ENCODE results near the gene COBLL1. TPM values are rescaled to one million over a fixed set of nuclear protein-coding genes. Genes with fewer than 3 reads are reported as not detected.

Gene COBLL1
- total RNA-seq, 1 donor from 2014 or later: 95.3 TPM

DNA sequence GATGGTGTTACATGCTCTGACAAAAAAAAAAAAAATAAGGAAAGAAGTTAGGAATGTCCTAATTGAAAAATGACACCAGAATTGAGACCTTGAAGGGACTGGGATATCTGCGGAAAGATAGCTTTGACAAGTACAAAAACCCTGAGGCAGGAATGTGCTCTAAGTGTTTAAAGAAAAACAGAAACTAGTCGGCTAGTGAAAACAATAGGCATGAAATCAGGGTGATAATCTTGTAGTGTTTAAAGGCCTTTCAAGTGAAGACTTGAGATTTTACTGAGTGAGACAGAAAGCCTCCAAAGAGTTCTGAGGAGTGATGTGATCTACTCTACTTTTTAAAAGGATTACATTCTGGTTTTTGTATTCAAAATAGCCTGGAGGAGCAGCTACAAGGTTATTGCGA, 107.4 kb downstream of the COBLL1 start:
- no peaks in the 10 kb centered on the region for H3K4me1 ChIP-seq
- ATAC-seq (peak; percentile 31), DNase-seq (no peak)
- intact Hi-C loops (cut with DNase I): loop anchor here (10.0 kb wide), 1 partner anchor 181 kb away; no protein-coding TSS in a partner anchor
- H3K36me3 ChIP-seq: no peaks in the 10 kb centered on the region
- H3K9me3 ChIP-seq: no peaks in the 10 kb centered on the region
- no peak overlapping the region for H3K27ac ChIP-seq
- H3K4me3 ChIP-seq: no peak overlapping the region
- TF ChIP-seq, protein P1, sequence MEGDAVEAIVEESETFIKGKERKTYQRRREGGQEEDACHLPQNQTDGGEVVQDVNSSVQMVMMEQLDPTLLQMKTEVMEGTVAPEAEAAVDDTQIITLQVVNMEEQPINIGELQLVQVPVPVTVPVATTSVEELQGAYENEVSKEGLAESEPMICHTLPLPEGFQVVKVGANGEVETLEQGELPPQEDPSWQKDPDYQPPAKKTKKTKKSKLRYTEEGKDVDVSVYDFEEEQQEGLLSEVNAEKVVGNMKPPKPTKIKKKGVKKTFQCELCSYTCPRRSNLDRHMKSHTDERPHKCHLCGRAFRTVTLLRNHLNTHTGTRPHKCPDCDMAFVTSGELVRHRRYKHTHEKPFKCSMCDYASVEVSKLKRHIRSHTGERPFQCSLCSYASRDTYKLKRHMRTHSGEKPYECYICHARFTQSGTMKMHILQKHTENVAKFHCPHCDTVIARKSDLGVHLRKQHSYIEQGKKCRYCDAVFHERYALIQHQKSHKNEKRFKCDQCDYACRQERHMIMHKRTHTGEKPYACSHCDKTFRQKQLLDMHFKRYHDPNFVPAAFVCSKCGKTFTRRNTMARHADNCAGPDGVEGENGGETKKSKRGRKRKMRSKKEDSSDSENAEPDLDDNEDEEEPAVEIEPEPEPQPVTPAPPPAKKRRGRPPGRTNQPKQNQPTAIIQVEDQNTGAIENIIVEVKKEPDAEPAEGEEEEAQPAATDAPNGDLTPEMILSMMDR (IDR thresholded peaks at IDR 0.05): no peak
- no peaks in the 10 kb centered on the region for H3K27me3 ChIP-seq

DNA sequence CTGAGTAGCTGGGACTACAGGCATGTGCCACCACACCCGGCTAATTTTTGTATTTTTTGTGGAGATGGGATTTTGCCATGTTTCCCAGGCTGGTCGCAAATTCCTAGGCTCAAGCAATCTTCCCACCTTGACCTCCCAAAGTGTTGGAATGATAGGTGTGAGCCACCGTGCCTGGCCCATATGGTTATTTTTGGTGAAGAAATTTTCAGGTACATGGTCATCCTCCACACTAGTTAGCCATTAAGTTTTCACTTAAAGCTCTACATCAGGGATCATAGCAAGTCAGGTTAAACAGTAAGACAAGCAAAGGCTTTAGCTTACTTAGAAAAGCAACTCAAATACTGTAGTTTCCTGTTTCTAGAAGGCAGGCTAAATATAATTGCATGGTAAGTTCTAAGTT, 116.1 kb downstream of the COBLL1 start:
- H3K4me1 ChIP-seq: peaks cover 13% of the 10 kb centered on the region
- ATAC-seq: no peak
- H3K9me3 ChIP-seq: no peaks in the 10 kb centered on the region
- TF ChIP-seq, protein P1 (IDR thresholded peaks at IDR 0.05): no peak
- no peak overlapping the region for H3K27ac ChIP-seq
- peaks cover 7% of the 10 kb centered on the region for H3K36me3 ChIP-seq
- no peaks in the 10 kb centered on the region for H3K27me3 ChIP-seq
- intact Hi-C loops (cut with DNase I): no loop called here
- H3K4me3 ChIP-seq: no peak overlapping the region
- no peak for DNase-seq

DNA sequence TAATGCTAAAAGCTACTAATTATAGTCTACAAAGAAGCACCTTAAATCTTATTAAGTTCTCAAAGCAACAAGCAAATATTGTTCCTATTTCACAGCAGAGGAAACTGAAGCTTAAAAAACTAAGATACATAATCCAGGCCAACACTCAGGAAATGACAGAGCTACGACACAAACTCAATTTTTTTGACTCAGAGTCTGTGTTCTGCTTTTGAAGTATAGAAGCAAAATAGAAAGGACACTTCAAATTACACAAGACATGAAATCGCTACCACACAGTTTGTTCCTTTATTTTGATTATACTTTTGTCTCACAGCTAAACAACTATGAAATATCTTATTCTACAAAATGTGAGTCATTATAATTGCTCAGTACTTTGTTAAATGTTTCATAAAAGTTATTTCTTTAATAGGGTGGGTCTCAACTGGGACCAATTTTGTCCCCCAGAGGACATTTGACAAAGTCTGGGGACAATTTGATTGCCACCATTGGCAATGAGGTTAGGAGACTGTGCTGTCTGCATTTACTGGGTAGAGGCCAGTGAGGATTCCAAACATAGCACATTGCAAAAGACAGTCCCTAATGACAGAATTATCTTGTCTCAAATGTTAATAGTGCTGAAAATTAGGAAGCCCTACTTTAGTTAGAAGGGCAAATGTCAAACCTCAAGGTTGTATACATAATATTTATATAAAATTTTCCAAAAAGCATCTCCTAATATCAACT, 118.8 kb downstream of the COBLL1 start:
- TF ChIP-seq, protein P1 (IDR thresholded peaks at IDR 0.05): no peak
- no peaks in the 10 kb centered on the region for H3K27me3 ChIP-seq
- intact Hi-C loops (cut with DNase I): no loop called here
- no peak overlapping the region for H3K4me3 ChIP-seq
- H3K4me1 ChIP-seq: peaks cover 13% of the 10 kb centered on the region
- no peaks in the 10 kb centered on the region for H3K9me3 ChIP-seq
- DNase-seq: no peak
- ATAC-seq: peak; percentile 61
- peaks cover 17% of the 10 kb centered on the region for H3K36me3 ChIP-seq
- peak overlapping the region; percentile 27 for H3K27ac ChIP-seq

DNA sequence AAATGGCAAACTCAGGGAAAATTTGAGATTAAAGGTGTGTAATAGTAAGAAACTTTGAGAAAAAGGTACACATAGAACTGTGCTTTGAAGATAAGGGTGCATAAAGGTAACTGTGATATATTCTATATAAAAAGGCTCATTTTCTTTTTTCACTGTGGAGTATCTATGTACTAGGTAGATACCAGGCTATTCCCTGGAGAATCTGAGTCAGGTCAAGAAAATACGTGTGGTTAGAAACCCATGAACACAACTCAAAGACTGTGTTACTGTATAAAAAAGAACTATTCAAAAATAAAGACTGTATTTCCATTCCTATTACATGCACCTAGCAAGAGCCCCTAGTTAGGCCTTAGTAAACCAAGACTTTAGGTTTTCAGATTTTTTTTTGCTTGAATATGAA, 120.2 kb downstream of the COBLL1 start:
- TF ChIP-seq, protein P1 (IDR thresholded peaks at IDR 0.05): no peak

DNA sequence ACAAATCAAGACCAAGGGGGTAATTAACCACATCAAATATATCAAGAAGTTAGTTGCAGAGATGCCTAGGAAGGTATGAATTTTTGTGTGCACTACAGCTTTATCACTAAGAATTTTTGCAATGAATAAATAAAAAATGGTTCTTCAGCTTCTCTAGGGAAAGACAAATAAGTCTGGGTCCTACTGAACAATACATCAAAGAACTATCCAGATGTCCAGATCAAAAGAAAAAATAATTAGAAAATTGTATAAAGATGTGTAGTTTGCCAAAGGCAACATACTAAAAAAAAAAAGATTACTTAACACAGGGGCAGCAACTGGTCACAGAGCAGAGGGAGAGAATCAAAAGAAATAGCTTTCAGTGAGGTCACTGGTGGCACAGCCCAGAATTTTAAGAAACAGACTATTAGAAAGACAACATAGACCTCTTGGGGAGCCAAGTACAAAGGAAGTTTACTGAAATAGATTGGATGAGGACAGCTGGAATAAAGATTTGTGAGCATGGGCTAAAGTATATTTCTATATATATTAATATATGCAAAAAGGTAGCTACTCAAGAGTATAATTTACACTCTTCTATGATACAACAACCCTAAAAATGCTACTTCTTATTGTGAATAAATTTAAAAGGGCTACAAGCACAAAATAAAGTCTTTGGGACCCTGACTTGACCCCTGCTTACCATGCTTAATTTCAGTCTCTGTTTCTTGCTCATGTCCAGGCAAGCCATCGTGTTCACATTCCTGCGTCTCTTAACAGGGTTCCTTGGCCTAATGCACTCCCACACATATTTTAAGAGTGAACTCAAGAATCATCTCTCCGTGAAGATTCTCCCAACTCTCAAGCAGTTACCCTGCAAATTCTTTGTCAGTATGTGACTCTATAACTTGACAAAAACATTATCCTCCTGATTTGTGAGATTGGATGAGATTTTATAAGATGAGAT, 121.4 kb downstream of the COBLL1 start:
- no peak for DNase-seq
- no peaks in the 10 kb centered on the region for H3K9me3 ChIP-seq
- TF ChIP-seq, protein P1 (IDR thresholded peaks at IDR 0.05): no peak
- no peak overlapping the region for H3K27ac ChIP-seq
- no peak overlapping the region for H3K4me3 ChIP-seq
- H3K36me3 ChIP-seq: peaks cover 22% of the 10 kb centered on the region
- ATAC-seq: no peak
- H3K4me1 ChIP-seq: peaks cover 13% of the 10 kb centered on the region
- no peaks in the 10 kb centered on the region for H3K27me3 ChIP-seq
- intact Hi-C loops (cut with DNase I): no loop called here

More for the DNA sequence above, 120.2 kb downstream of the COBLL1 start:
- Histone ChIP-seq H3K27me3 (no peaks in the 10 kb centered on the region), H3K9me3 (no peaks in the 10 kb centered on the region), H3K4me1 (peaks cover 13% of the 10 kb centered on the region), H3K4me3 (no peak overlapping the region), H3K27ac (no peak overlapping the region), H3K36me3 (peaks cover 22% of the 10 kb centered on the region)
- intact Hi-C loops (cut with DNase I): no loop called here
- no peak for DNase-seq
- ATAC-seq: no peak

Data from upper lobe of right lung (tissue), 1 donor.